ENCODE results near the gene CDH4.

CDH4 gene

GRCh38 chr20:61514805-61515505 is 262.9 kb downstream of the CDH4 start:
- no peak for TF ChIP-seq CTCF (IDR thresholded peaks at IDR 0.05; ENCODE audit: borderline replicate concordance, control extremely low read depth, extremely low read depth, insufficient read depth, missing control alignments)
- no peak for DNase-seq (ENCODE audit: low spot score)
- in situ Hi-C loops (cut with MboI; ENCODE audit: low sequenced_read_pairs, unreplicated experiment) = no loop called here

GRCh38 chr20:61515922-61516321 is 263.9 kb downstream of the CDH4 start:
- DNase-seq (ENCODE audit: low spot score) = no peak
- TF ChIP-seq CTCF (IDR thresholded peaks at IDR 0.05; ENCODE audit: borderline replicate concordance, control extremely low read depth, extremely low read depth, insufficient read depth, missing control alignments) = no peak
- in situ Hi-C loops (cut with MboI; ENCODE audit: low sequenced_read_pairs, unreplicated experiment) = no loop called here

GRCh38 chr20:61516346-61517208 is 264.5 kb downstream of the CDH4 start:
- in situ Hi-C loops (cut with MboI; ENCODE audit: low sequenced_read_pairs, unreplicated experiment) = no loop called here
- no peak for TF ChIP-seq CTCF (IDR thresholded peaks at IDR 0.05; ENCODE audit: borderline replicate concordance, control extremely low read depth, extremely low read depth, insufficient read depth, missing control alignments)
- DNase-seq (ENCODE audit: low spot score) = no peak

- DNase-seq (ENCODE audit: low spot score) = no peak
- in situ Hi-C loops (cut with MboI; ENCODE audit: low sequenced_read_pairs, unreplicated experiment) = no loop called here
- TF ChIP-seq CTCF (IDR thresholded peaks at IDR 0.05; ENCODE audit: borderline replicate concordance, control extremely low read depth, extremely low read depth, insufficient read depth, missing control alignments) = no peak
Measured at GRCh38 chr20:61517419-61517818, 265.4 kb downstream of the CDH4 start.

- in situ Hi-C loops (cut with MboI; ENCODE audit: low sequenced_read_pairs, unreplicated experiment) = no loop called here
- TF ChIP-seq CTCF (IDR thresholded peaks at IDR 0.05; ENCODE audit: borderline replicate concordance, control extremely low read depth, extremely low read depth, insufficient read depth, missing control alignments) = no peak
- DNase-seq (ENCODE audit: low spot score) = no peak
Measured at GRCh38 chr20:61518424-61518951, 266.4 kb downstream of the CDH4 start.

GRCh38 chr20:61519488-61519887 is 267.4 kb downstream of the CDH4 start:
- DNase-seq (ENCODE audit: low spot score) = no peak
- TF ChIP-seq CTCF (IDR thresholded peaks at IDR 0.05; ENCODE audit: borderline replicate concordance, control extremely low read depth, extremely low read depth, insufficient read depth, missing control alignments) = no peak
- in situ Hi-C loops (cut with MboI; ENCODE audit: low sequenced_read_pairs, unreplicated experiment) = no loop called here
